COLO668 (cell line): ENCODE data around the gene FMO1.
"Not testable (repeated sequence)": the region's sequence is repeated elsewhere in the genome, so short reads cannot be mapped to it uniquely, and the experiment has no call there.

Source experiments
- DNase-seq: peaks from one replicate; lab custom pipeline; 2025; ENCODE audit not compliant: unreplicated experiment; lab: John Stamatoyannopoulos, UW

Gene FMO1

DNA sequence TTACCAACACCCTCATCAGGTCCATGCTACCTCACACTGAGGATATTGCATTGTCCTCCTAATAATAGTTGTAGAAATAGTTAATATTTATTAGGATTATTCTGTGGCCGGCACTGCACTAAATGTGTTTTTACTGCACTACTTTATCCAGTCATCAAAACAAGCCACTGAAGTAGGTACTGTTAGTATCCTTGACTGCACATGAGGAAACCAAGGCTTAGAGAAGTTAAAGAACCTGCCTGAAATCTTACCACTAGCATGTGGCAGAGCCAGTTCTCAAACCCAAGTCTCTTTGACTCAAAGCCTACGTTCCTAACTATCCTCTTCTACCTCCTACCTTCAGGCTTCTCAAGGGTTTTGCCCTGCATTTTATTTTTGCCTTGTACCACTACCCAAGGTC is 30.9 kb downstream of the FMO1 start:
- no peak for DNase-seq

DNA sequence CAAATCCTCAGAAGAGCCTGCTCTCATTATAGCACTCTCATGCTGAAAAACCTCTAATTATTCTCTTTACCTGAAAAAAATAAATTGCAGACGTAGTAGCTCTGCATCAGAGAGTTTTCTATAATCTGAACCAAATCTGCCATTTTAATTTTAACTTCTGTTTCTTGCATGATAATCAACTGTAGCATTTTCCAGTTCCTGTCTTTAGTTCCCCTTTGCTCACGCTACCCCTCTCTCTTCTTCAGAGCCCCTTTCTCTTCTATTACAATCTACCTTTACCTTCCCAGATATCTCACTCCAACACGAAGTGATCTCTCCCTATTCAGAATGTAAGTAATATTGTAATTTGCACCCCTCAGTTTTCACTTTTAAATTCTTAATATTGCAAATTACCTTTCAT is 31.4 kb downstream of the FMO1 start:
- DNase-seq: no peak

DNA sequence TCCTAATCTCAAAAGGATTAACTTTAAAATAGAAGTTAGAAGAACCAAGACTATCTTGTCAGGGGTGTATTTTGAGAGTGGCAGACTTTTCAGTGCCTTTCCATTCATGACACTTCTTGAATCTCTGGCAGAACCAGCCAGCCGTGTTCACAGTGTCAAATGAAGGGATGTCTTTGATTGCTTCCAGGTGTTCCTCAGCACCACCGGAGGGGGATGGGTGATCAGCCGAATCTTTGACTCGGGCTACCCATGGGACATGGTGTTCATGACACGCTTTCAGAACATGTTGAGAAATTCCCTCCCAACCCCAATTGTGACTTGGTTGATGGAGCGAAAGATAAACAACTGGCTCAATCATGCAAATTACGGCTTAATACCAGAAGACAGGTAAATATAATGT is 32.3 kb downstream of the FMO1 start:
- no peak for DNase-seq

DNA sequence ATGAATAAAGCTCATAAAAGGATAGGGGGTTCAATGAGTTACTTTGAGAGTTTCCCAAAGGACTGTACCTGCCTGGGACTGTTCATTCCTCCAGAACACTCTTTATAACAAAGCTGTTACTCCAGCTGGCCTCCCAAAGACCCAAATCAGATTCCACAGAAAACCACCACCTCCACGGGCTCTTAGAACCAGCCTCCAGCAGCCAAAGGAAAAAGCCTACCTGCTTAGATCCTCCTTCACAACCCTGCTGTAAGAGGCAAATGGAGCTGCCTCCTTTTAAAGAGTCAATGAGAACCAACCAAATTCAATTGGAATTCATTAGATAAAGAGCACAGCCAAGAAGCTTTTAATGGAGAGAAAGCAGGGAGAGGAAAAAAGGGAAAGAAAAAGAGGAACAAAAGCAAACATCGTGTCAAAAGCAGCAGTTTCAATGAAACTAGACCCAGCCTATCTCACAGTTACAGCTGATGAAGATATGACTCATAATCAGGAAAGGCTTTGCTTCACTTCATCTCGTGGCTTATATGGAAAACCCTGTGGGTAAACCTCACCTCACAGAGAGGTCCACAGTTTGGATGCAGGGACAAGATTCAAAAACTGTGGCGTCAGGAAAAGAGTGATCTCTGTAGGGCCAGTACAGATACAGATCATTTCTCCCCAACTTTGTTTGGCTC is 37.9 kb downstream of the FMO1 start:
- DNase-seq: no peak

DNA sequence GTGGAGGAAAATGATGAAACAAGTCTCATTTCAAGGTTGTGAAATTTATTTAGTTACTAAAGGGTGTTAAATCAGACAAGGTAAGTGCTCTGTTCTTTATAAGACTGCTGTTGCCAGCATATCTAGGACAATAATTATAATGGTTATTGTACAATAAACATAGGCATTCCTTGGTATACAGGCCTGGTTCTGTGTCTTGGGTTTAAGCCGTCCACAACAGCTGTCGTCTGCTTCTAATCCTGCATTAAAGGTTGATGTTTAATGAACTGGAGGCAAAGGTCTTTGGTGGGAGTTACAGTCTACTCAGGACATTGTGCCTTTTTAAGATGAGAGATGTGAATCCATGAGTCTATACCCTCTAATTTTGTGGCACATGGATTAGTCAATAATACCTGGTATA is 42.3 kb downstream of the FMO1 start:
- DNase-seq: no peak

DNA sequence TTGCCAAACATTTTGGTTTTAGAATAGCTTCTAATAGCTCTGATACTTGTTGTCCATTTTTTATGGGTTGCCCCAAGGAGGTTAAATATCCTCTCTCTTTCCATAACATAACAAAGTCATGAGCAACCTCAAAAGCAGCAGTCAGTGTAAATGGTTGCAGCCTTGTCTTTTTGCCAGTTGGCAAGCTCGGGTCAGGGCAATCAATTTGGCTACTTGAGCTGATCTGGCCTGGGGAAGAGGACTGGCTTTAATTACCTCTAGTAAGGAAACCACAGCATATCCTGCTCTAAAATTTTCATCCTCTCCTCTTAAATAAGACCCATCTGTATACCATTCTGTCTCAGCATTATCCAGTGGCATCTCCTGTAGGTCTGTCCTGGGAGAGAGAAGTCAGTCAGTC is 44.5 kb downstream of the FMO1 start:
- no peak for DNase-seq

DNA sequence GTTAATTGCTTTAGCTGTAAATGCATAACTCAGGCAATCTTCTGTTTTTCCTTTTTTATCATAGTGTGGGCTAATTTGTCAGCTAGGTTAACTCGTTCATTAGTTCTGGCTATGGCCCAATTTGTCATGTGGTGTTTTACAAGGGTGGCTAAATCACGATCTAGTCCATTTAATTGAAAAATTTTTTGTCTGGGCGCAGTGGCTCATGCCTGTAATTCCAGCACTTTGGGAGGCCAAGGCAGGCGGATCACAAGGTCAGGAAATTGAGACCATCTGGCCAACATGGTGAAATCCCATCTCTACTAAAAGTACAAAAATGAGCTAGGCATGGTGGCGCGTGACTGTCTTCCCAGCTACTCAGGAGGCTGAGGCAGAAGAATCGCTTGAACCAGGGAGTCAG is 47.1 kb downstream of the FMO1 start:
- DNase-seq: not testable (repeated sequence)

DNA sequence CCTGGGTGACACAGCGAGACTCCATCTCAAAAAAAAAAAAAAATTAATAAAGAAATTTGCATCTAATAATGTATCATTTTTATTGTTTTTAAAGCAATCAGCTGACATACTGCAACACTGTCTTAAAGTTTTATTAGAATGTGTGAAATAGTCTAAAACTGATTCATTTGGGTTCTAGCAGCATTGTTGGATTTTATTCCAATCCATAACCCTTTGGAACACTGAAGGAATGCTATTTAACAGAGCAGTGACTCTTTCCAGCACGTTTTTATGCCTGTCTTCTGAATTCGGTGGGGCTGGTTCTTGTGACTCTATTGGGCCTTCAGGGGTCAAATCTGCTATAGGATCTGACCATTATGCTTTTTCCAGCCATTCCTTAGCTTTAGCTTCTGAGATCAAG is 47.5 kb downstream of the FMO1 start:
- no peak for DNase-seq

DNA sequence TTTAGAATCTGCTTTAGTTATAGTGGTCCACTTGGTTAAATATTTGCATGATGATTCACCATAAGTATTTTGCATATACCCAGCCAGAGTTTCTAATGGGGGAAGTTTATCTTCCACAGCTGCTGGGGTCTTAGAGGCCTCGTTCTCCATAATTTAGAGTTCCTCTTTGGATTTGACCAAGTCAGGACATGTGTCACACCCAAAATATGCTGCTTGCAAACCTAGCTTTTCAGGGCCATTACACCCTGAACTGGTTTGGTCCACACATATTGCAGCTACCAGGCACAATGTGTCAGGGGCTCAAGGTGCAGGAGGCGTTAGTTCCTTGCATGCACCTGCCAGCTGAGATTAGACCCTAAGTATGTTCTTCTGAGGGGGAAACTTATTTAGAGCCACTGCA is 48.6 kb downstream of the FMO1 start:
- DNase-seq: no peak

DNA sequence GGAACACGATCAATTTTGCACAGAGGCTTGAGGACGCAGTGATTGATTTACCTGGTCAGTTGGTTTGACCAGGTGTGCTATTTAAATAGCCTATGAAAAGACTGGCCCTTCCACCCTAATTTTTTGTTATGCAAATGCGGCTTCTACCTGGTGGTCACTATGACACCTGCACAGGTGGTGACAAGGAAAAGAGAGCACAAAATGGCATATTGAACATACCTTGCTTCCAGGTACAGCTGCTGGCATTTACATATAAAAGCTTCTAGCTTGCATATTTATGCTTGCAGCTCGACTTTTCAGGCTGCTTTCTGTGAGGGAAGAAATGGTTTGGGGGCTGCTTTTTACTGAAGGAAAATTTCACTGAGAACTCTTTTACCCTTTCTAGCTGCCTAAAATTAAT is 50.4 kb downstream of the FMO1 start:
- no peak for DNase-seq

DNA sequence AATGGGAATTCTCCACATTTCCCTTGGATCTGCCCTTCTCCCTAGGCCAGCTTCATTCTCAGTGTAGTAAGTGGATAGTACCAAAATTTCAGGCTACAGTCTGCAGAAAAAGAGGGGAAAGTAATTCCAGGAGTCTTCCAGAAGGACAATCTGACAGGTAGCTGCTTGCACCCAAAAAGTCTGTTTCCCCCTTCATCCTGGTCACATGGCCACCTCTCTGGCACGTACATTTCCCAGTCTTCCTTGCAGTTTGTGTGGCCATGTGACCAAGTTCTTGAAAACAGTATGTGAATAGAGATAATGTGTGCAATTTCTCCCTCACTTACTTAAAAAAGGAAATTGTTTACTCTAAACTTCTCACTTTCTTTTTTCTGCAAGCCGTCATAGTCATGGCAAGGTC is 51.0 kb downstream of the FMO1 start:
- no peak for DNase-seq

DNA sequence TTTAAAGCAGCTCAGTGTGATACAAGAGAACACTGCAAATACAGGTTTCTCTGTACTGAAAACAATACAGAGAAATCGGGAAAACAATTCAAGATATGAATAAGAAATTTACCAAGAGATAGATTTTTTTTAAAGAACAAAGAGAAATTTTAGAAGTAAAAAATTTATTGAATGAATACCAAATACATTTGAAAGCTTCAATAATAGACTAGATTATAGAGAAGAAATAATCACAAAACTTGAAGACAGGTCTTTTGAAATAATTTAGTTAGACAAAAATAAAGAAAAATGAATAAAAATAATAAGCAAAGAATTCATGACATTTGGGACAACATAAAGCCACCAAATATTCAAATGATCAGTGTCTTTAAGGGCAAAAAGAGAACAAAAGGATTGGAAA is 52.1 kb downstream of the FMO1 start:
- DNase-seq: no peak

DNA sequence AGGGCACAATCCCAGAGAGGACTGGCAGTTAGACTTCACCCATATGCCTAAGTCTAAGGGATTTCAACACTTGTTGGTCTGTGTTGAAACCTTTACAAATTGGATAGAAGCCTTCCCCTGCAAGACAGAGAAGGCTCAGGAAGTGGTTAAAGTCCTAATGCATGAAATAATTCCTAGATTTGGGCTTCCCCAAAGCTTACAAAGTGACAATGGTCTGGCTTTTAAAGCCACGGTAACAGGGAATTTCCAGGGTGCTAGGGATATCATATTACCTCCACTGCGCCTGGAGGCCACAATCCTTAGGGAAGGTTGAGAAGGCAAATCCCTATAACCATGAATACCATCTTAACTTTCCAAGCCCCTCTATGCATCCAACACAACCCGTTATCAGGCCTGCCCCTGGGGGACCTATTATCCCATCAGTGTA is 62.4 kb downstream of the FMO1 start:
- DNase-seq: no peak

DNA sequence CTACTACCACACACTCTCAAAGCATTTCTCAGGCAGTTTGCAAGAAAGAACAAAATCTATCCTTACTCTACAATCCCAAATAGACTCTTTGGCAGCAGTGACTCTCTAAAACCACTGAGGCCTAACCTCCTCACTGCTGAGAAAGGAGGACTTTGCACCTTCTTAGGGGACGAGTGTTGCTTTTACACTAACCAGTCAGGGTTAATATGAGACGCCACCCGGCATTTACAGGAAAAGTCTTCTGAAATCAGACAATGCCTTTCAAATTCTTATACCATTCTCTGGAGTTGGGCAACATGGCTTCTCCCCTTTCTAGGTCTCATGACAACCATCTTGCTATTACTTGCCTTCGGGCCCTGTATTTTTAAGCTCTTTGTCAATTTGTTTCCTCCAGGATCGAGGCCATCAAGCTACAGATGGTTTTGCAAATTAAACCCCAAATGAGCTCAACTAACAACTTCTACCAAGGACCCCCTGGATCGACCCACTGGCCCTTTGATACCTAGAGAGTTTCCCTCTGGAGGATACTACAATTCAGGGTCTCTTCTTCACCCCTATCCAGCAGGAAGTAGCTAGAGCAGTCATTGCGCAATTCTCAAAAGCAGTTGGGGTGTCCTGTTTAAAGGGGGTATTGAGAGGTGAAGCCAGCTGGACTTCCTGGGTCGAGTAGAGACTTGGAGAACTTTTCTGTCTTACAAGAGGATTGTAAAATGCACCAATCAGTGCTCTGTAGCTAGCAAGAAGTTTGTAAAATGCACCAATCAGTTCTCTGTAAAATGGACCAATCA is 63.7 kb downstream of the FMO1 start:
- no peak for DNase-seq

DNA sequence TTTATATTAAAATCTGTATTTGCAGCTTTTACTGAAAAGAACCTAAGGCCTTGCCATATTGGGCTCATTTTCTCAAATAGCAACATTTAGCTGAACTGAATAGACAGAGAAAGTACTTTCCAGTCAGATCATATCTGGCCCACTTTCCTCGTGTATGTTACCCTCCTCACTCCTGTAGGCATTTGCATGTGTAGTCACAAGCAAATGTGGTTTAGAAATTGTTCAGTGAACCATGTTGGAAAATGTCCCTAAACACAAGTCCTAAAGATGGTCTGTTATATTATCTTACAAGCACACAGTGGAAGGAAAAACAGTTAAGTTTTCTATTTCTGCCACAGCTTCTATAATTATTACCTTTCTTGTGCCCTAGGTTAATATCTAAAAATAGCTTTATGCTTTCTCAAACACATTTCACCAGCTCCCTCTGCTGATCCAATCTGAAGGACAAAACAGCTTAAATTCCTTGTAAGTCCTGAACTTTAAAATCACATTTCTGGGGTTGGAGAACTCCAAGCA is 65.1 kb downstream of the FMO1 start:
- no peak for DNase-seq

DNA sequence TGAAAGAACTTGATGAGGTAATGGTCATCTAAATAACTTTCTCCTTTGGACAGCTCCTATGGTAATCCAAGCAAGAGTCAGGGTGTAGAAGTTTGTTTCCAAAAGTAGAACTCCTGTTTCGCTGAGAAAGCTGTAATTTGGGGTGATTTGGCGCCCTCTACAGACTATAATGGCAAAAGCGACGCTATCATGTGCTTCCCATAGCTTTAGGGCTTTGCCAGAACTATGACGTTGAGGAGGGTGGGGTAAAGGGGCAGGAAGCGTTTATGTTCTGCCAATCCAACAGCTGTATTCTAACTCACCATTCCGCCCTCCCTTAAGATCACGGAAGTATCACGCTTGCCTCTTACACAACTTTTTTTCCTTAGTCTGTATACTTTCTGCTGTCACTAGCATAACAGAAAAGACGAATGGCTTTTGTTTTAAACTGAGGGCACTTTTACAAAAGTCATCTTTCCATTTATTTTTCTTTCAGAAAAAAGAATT is 65.6 kb downstream of the FMO1 start, which contains the start of gene FMO4:
FMO4 (plus strand) TSS at position 349 of the 486 bp plus-strand sequence. CDS start 5,643 bp downstream, outside the sequence.
- peak; percentile 51 for DNase-seq

DNA sequence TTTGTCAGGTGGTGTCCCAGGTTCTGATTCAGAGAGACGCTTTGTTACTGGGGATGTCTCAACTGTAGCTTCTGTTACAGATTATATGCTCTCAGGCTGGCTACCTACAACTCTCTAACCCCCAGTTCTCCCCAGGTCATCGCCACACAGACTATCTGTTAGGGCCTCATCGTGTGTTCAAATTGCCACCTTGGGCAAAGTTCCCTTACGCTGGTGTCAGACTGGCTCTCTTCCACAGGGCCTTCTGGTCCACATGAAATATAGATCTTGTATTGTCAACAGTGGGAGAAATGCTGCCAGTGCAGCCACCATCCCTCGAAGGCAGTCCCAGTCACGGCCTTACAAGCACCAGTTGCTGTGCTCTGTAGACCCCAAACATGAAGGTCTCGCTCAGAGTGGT is 81.0 kb downstream of the FMO1 start:
- DNase-seq: no peak

DNA sequence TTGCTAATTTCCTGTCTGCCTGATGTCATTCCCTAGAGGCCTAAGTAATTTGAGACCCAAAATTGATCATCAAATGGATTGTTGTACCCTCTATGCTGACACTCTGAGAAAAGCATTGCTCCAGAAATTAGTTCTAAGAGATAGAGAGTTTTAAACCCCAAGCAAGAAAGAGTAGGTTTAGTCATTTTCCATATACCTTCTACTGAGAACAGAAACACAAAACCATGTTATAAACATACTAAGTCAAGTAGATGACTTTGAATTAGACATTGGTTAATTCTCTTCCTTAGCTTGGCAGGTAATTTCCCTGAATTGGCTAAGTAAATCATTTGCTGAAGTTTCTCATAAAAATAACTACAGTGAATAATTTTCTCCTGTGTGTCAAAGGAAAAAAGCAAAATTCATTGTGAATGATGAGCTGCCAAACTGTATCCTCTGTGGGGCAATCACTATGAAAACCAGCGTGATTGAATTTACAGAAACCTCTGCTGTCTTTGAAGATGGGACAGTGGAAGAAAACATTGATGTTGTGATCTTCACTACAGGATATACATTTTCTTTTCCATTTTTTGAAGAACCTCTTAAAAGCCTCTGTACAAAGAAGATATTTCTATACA is 85.8 kb downstream of the FMO1 start:
- DNase-seq: no peak
